ENCODE results near the gene WDR4.

DNA sequence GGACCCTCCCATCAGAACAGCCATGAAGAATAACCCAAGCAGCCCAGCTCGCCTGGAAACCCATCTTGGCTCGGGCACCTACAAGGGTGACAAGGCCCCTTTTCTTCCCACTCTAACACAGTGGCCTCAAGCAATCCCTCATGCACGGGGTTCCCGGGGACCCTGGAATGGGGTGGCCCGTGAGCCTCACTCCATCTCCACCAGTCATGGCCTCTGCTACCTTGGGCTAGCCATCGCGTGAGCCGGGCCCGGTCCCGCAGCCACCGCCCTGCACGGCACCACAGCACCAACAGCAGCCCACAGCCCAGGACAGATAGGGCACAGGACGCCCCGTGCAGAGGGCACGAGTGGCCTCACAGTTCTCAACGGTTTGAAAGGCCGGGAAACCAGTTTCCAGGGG is 19.0 kb downstream of the WDR4 start:
- no peak for TF ChIP-seq YY1 (IDR thresholded peaks at IDR 0.05; ENCODE audit: insufficient read depth, insufficient read length)
- no peak for TF ChIP-seq ZNF274 (IDR thresholded peaks at IDR 0.05; ENCODE audit: low read depth, low read length)
- no peak for TF ChIP-seq SUZ12 (IDR thresholded peaks at IDR 0.05; ENCODE audit: extremely low read depth, insufficient read depth, insufficient read length)
